Subcutaneous adipose tissue (tissue), 4 donors: ENCODE measurements around the gene HOTAIR. TPM values are rescaled to one million over a fixed set of nuclear protein-coding genes. Genes with fewer than 3 reads are reported as not detected.

Experiments used
- CTCF ChIP-seq: fragments of 450-650 bp; IDR thresholded peaks from one replicate; pipeline ENCODE4 v1.5.1; 2016; ENCODE audit warnings: low read depth, mild to moderate bottlenecking, control low read depth, antibody characterized with exemption, moderate library complexity
- total RNA-seq, 4 donors: library from RNA; depleted of rRNA; stranded (reverse); fragments of >200 nt; gene quantifications; one replicate each; pipeline ENCODE4 v1.1.0, GENCODE V29; 2016

HOTAIR gene
- total RNA-seq, 4 donors from 2014 or later = 0.34 to 3.4 (median 0.61) TPM

DNA sequence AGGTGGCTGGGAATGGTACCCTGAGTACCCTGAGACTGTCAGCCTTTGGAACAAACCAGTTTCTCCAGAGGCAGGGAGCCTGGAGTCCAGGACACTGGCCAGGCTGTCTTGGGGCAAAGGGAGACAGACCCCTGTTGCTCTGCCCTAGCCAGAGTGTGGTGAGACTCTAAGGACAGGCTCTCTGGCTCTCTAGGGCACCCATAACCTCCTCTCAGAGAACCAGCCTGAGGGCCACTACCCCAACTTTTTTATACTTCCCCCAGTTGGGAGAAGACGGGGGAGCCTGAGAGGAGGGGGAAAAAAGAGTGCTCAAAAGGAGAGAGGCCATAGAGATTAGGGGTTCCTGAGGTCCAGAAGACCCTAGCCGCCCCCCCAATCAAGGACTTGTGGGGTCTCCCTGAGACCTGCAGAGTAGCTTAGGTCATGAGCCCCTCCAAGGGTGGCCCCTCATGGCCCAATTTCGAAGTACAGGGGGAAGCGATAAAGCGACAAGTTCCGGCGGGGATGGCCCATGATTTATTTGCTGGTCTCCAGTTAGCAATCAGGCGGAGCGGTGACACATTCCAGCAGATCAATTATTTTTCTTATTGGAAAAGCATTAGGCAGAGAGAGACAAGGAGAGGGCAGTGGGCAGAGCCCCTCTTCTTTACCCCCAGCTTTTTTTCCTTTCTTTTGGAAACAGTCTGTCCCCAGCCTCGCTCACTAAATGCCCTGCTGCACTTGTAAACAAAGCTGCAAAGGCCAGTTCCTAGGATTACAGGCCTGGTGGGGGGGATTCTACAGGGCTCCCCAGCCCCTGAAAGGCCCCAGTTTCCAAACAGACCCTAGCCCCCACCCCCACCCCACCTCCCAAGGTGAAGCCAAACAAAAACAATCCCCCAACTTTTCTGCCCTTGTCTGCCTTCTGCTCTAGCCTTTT is 35.6 kb upstream of the HOTAIR start:
- no peak for TF ChIP-seq CTCF

GRCh38 chr12:54009171-54010052 is 34.7 kb upstream of the HOTAIR start:
- TF ChIP-seq CTCF = no peak

GRCh38 chr12:54008260-54008552 is 33.5 kb upstream of the HOTAIR start:
- no peak for TF ChIP-seq CTCF

DNA sequence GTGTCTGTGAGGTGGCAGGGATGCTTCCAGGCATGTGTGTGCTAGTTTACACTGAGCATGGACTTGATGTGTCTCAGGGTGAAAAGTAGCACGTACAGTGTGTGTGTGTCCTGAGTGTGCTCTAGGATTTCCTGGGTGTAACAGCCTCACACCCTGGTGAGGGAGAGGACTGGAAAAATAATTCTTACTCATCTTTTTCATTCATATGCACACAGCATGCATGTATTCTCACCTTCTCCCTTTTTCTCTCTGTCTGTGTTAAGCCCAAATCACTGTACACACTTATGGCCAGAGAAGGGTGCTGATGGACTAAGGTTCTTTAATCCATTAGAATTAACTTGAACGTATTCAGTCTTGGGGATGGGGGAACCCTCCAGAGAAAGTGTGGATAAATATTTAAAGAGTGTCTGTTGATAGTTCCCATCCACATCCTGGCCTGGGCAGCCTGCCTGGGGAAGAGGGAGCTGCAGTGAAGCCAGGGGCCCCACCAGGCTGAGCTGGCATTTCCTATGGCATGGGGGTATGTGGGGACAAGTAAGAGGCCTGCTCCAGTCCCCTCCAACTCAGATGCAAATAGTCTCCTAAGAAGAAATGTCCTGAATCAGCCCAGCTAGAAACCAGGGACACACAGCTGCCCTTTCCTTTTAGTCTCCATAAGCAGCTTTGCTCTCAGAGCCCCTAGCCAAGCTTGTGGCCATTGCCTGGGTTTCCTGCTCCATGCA is 32.9 kb upstream of the HOTAIR start:
- TF ChIP-seq CTCF = no peak

- TF ChIP-seq CTCF = no peak
Measured at GRCh38 chr12:54006559-54007220, 31.9 kb upstream of the HOTAIR start.

GRCh38 chr12:54005853-54006558 is 31.3 kb upstream of the HOTAIR start:
- no peak for TF ChIP-seq CTCF
